Left renal pelvis (tissue), 4 donors: ENCODE data around the gene PRC1. TPM values are rescaled to one million over a fixed set of nuclear protein-coding genes. Genes with fewer than 3 reads are reported as not detected.
A peak's percentile ranks its signal among the peaks of the same experiment; 100 is the strongest.
"Not testable (repeated sequence)": the region's sequence is repeated elsewhere in the genome, so short reads cannot be mapped to it uniquely, and the experiment has no call there.

Source experiments
- DNase-seq, 4 donors: peaks; one replicate each; pipeline ENCODE4 v3.0.0-alpha.2; 2013; ENCODE audit warnings: low read depth in 4 of 4, low spot score in 3 of 4
- polyA plus RNA-seq, 4 donors: library from polyadenylated mRNA; unstranded; fragments of 120-200 nt; gene quantifications; one replicate each; pipeline ENCODE4 v1.2.1, GENCODE V29; 2013; ENCODE audit not compliant: insufficient read length in 4 of 4

The PRC1 gene
- polyA plus RNA-seq, 4 donors = 68.1 to 80.8 (median 79.9) TPM

DNA sequence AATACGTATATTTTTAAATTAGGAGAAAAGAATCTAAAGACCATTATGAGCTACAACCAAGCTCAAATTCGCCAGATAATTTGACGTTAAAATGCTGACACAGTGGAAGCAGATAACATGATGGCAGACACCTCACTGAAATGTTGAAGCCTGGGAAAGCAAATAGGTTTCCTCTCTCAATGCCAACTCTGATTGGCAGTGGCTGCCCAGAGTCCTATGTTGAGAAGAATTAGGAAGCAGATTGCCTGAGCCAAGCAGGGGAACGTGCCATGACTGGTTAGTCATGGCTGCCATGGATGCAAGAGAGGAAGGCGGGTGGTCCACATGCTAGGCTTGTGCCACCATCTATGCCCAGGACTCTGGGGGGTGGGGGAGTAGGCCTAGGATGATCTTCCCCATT is 56.1 kb downstream of the PRC1 start:
- no peak for DNase-seq

DNA sequence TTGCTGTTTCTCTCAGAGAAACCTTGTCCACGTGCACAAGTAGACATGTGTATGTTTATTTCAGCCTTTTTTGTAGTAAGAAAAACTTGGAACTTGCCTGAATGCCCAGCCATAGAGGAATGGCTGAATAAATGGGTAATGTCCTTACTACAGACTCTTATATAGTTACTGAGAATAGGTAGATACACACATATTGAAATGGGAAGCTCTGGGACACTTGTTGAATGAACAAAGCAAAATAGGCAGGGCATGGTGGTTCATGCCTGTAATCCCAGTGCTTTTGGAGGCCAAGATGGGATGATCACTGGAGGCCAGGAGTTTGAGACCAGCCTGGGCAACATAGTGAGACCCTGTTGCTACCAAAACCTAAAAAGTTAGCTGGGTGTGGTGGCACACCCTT is 57.5 kb downstream of the PRC1 start:
- DNase-seq = no peak

DNA sequence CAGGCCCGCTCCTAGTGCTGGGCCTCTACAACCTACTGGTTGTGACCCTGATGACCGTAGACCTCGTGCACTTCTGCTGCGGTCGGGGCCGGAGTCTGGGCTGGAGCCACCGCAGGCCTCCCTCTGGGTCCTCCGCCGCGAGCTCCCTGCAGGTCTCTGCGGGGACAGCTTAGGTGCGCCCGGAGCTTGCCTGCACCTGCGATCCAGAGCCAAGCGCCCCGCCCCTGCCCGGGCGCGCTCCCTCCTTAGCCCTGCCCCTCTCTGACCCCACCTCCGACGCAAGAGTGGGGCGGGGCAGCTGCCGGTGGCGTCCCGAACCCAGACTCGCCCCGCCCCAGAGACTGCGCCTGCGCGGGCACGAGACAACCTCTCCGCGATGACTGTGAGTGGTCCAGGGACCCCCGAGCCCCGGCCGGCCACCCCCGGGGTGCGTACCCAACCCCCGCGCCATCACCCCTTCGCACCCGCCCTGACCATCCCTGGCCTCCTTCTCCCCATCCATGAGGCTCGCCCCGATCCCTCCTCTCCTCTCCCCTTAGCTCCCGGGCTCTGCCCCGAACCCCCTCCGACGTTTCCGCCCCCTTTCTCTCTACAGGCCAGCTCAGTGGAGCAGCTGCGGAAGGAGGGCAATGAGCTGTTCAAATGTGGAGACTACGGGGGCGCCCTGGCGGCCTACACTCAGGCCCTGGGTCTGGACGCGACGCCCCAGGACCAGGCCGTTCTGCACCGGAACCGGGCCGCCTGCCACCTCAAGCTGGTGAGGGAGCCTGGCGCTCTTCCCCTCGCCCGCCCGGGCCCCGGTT is 59.2 kb downstream of the PRC1 start, which contains the start of gene UNC45A:
Gene UNC45A, plus strand, starts transcription at position 337 of the 803 bp plus-strand sequence. Its CDS starts 40 bp downstream, at position 377.
- DNase-seq = peak; percentile 75 to 83 (median 79)

DNA sequence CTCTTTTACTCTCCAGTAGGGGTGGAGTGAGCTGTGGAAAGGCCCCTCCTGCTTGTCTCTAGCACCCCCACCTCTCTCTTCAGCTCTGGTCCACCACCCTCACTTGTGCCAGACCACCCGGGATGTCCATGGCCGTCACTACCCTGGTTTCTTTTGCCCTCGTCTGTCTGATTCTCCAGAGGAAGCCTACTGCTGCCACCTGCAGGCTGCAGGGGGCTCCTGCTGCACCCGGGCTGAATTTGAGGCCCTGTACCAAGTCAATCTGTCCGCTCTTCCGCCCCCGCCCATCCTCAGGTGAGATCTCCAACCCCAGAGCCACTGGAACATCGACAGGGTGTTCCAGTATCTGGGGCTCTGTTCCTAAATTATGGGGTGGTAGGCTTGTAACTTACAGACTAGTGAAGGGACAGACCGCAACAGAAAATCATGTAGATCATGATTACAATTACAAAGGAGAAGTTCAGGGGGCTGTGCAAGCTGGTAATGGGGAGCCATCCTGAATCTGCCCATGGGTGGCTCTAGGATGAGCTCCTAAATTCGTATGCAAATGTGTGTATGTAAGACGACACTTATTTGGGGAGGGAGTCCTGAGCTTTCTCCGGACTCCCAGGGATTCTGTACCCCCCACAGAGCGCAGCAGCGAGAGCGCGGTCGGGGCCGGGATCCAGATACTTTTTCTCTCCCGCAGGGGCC is 59.9 kb downstream of the PRC1 start:
- peak in 3 of 4 donors; percentile 64 to 70 (median 66) for DNase-seq

DNA sequence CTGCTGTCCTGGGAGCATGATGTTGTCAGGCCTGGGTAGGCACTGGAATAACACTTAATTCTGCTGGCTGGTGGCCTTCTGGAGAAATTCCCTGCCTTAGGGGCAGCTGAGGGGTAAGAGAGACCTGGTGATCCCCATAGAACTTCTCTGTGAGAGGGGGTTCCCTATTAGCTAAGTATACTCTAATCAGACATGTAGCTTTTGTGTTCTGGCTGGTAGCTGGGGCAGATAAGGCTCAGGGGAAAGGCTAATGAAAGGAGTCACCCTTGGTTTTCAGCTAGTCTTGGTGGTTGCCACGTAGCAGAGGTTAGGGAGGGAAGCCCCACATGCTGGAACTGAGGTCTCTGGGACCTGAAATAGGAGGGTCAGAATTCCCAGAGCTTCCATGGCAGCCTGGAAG is 61.0 kb downstream of the PRC1 start:
- no peak for DNase-seq

DNA sequence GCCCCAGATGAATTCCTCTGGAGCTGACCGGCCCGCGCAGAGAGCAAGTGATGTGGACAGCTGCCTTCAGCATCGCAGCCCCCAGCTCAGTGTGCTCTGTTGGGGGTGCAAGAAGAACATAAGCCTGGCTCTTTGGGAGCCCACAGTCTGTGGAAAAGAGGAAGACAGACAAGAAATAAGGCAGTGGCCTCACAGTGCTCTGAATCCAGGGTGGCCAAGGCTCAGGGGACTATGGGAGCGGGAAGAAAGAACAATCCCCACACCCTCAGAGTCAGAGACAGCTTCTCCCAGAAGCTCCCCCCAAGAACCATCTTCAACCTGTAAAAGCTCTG is 61.7 kb downstream of the PRC1 start:
- no peak for DNase-seq

DNA sequence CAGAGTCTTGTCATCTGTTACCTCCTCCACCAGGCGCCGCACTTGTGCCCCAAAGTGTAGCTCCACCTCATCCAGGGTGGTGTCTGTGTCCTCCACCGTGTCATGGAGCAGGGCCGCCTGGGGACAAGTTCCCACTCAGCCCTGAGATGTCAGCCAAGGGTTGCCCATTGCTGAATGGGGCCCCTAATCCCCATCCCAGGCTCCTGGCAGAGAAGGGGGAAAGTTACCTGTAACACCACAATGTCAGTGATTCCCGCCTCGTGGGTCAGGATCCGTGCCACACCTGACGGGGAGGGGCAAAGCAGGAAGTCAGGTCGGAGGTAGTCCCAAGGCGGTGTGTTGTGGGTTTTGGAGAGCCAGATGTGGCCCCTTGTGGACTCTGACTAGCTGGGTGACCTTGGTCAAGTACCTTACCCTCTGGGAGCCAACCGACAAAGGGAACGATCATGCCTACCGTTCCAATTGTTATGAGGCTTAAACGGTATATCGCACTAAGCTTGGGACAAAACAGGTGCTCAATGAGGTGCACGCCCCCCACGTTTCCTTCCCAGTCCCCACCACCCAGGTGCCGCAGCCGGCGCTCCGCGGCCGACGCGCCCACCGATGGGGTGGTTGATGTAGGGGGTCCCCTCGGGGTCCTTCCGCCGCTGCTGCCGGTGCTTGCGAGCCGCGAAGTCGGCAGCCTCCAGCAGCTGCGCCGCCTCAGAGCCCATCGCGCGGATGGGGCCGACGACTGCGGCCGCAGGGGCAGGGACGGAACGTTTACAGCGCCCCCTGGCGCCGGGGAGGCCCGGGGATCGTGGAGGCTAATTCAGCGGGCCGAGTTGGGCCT is 62.3 kb downstream of the PRC1 start, which contains the start of gene HDDC3:
Gene HDDC3, minus strand, starts transcription at position 722 of the 832 bp plus-strand sequence. Its CDS starts 9 bp downstream, at position 713.
- DNase-seq = peak; percentile 50 to 73 (median 71)

DNA sequence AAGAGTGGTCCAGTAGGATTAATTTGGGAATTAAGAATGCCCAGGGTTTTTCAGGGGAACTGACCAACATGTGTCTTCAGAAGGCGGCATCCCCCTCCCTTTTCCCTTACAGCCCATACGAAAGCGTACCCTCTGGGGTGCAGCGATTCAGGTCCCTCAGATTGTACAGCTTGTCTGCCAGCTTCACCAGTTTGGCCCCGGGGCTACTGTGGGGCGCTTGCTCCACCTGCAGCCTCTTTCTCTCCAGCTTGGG is 62.8 kb downstream of the PRC1 start:
- DNase-seq = no peak

DNA sequence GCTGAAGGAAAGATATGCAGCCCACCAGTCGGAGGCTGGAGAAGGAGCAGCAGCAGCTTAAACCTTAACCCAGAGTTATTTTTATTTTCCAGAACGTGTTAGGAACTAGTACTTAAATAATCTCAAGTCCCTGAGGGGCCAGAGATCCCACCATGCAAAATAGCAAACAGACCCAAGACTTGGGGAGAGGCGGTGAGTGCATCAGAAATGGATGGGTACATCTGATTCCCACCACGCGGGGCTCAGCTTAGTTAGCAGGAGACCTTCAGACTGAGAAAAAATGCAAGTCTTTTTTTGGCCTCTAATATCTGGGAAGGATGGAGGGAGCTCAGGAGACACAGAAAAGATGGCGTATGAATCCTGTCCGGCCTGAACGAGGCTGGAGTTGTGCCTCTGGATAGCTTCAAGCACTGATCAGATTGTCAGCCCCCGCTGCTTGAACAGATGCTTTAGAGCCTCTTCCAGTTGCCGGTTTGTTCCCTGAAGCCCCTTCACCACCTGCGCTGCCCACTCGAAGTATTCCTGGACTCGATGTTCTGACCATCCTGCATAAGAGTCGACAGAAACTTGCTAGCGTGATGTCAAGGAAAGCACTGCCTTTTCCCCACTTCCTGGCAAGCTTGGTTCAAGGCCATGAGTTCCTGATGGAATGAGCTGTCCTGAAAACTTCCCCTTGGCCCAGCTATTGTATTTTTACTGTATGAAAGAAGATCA is 63.3 kb downstream of the PRC1 start:
- no peak for DNase-seq

DNA sequence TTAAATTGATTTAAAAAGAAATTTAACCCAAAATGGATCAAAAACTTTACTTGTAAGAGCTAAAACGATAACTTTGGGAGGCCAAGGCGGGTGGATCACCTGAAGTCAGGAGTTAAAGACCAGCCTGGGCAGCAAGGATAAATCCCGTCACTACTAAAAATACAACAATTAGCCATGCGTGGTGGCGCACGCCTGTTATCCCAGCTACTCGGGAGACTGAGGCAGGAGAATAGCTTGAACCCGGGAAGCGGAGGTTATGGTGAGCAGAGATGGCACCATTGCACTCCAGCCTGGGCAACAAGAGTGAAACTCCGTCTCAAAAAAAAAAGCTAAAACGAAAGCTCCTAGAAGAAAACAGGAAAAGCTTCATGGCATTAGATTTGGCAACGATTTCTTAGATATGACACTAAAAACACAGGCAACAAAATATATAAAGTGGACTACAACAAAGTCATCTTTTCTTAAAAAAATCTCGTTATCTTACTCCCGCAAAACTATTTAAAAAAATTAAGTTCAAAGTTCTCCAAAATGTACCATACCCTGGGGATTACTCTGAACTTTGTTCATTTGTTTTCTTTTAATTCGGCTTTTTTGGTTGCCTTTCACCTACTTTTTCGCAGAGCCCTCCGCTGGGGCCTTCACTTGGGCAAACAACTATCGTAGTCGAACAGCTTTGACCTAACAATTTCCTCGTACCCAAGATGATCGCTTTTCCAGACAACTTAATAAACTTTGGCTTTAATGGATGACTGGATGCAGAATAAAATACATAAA is 64.9 kb downstream of the PRC1 start:
- no peak for DNase-seq

DNA sequence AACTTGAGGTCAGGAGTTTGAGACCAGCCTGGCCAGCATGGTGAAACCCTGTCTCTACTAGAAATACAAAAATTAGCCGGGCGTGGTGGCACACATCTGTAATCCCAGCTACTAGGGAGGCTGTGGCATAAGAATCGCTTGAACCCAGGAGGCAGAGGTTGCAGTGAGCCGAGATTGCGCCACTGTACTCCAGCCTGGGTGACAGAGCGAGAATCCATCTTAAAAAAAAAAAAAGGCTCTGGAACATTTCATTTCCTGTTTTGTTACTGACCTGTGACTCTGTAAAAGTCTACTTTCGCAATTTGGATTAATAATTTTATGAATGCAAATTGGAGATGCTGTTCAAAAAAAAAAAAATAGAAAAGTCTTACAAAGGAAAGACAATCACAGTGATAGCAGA is 66.2 kb downstream of the PRC1 start:
- DNase-seq = not testable (repeated sequence)

DNA sequence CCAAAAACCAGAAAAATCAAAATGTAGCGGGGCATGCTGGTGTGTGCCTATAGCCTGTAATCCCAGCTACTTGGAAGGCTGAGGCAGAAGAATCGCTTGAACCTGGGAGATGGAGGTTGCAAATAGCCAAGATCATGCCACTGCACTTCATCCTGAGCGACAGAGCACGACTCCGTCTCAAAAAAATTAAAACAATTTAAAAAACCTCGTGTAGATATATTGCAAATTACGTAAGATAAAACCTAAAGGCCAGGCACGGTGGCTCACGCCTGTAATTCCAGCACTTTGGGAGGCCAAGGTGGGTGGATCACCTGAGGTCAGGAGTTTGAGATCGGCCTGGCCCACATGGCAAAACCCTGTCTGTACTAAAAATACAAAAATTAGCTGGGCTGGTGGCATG is 67.6 kb downstream of the PRC1 start:
- not testable (repeated sequence) for DNase-seq

DNA sequence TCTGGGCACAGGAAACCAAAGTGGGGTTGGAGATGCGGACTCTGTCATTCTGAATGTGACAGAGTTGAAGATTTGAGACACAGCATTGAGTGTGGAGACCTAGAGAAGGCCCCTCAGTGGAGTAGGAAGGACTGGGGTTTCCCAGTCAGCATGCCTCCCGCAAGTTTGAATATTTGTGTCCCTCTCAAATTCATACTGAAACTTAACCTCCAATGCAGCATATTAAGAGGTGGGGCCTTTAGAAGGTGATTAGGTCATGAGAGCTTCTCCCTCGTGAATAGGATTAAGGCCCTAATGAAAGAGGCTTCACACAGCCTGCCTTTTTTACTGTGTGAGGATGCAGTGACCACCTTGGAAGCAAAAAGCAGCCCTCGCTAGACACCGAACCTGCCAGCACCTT is 70.0 kb downstream of the PRC1 start:
- no peak for DNase-seq

DNA sequence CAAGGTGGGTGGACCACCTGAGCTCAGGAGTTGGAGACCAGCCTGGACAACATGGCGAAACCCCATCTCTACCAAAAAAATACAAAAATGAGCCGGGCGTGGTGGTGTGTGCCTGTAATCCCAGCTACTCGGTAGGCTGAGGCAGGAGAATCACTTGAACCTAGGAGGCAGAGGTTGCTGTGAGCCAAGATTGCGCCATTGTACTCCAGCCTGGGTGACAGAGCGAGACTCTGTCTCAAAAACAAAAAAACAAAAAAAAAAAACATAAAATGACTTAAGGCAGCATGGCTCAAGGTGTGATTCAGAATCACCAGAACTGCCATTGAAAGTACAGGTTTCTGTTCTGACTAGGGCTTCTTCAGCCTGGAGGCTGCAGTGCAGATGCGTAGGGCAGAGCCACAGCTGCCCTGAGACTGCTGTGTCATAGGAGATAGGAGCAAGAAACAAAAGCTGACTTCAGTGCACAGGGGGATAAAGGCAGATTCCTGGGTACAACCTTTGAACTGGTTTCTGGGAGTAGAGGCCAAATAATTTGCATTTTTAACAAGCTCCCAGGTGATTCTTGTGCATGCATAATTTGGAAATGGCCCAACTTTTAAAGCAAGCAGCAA is 71.5 kb downstream of the PRC1 start:
- DNase-seq = not testable (repeated sequence)

DNA sequence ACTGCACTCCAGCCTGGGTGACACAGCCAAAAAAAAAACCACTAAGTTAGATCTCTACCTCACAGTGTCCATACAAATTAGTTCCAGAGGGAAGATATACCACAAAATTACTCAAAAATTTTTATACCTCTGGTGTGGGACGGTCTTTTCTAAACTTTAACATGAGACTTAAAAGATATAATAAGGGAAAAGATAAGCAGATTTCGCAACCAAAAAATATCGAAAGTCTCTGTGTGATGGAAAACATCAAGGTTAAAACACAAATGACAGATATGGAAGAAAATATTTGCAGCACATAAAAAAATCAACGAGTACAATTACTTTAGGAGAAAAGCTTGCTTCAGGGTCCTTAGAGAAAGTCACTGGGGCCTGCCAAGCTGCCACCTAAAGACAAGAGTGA is 72.4 kb downstream of the PRC1 start:
- no peak for DNase-seq

DNA sequence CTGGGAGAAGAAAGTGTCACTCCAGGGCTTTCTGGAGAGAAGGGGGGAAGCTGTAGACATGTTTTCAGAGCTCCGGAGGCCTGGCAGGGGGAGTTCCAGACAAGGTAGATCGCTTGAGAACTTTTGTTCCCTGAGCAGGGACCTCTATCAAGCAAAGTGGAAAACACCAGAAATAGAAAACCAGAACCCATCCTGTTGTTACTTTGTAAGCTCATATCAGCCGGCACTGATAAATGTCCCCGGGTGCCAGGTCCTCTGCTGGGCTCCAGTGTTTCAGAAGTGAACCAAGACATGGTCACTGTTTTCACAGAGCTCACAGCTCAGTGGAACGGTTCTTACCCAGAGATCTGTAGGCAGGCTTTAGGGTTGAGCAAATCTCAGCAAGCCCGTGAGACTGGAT is 75.5 kb downstream of the PRC1 start:
- DNase-seq = no peak

DNA sequence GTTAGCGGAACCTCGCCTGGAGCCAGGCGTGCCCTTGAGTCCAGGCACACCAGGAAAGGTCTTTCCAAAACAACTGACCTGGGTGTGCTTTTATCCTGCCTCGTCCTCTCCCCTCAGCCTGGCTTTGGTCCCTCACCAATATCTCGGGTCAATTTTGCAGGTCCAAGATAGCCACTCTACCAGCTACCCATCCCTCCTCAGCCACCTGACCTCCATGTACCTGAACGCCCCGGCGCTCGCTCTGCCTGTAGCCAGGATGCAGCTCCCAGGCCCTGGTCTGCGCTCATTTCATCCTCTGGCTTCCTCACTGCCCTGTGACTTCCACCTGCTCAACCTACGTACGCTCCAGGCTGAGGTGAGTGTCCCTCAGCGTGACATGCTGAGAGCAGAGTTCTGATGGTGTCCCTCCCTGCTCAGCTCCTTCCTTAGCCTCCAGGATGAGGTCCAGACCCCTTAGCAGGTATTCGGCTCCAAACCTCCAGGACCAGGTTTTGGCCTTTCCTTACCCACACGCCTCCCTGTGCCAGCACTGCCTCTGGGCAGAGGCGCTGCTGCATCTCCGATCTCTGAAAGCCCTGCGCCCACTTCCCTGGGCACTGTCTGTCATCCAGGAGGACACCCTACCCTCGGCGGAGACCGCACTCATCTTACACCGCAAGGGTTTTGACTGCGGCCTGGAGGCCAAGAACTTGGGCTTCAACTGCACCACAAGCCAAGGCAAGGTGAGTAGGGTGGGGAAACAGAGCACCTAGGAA is 76.1 kb downstream of the PRC1 start:
- DNase-seq = no peak

DNA sequence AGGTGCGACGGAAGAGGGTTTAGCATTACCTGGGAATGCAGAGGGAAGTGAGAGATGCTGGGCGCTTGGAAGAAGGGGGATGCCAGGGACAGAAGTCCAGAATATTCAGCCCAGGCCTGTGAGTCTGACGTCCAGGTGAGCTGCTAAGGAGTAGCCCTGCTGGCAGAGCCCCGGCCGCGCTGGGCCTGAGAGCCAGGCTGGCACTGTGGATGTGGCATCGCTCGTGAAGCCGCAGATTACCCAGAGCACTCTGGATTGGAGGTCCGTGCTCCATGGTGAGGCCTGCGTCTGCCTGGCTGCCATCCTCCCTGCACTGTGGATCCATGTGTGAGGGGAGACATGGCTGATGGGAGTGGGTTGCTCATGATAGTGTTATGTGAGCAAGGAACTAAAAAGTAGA is 76.8 kb downstream of the PRC1 start:
- DNase-seq = no peak

DNA sequence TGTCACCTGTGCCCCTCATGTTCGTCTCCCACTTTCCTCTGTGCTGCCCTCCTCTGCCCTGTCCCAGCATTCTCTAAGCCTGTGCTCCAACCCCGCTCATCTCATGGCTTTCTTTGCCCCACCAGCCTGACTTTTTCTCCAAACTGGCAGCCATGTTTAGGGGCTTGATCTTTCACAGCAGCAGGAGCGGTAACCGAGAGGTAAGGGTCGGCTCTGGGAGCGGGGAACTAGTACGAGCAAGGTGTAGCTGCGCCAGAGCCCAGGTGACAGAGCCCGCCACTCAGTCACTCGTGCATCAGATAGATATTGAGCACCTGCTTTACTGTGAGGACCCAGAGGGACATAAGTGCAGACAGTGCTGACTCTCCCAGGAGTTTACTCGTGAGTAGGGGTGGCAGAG is 77.9 kb downstream of the PRC1 start:
- no peak for DNase-seq
